Measurements from ENCODE around the gene MAD1L1. TPM values are rescaled to one million over a fixed set of nuclear protein-coding genes. Genes with fewer than 3 reads are reported as not detected.
"Not testable (repeated sequence)": the region's sequence is repeated elsewhere in the genome, so short reads cannot be mapped to it uniquely, and the experiment has no call there.

The MAD1L1 gene
- polyA plus RNA-seq, 3 donors, result 10.7 to 48.1 (median 18.4) TPM

DNA sequence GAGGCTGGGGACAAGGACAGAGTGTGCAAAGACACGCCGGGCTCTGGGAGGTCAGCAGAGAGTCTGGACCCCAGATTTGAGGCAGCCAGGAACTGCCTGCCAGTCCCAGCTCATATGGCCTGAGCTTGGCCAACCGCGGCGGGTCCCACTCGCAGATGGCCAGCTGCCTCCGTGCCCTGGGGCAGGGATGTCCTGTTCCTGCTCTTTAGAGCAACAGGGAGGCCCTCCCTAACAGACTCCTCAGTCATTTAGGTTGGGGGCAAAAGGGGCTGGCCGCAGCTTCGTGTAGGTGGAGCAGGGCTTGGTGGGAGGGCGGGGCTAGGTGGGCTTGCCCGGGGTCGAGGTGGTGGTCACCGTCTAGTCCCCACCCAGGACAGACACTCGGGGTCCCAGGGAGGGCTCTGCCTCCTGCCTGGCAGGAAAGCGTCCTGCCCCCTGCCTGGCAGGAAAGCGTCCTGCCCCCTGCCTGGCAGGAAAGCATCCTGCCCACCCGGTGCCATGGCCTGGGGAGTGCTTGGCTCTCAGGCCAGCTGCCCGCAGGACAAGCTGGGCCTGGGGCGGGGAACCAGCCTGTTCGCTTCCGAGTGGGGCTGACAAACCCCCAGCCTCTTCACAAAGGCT, 393.7 kb downstream of the MAD1L1 start:
- H3K27ac ChIP-seq (ENCODE audit: low read depth, low read length), result not testable (repeated sequence)
- WGBS, 3 donors, result 91 to 94% (median 94%) methylated on average over 19 to 21 of the region's 21 CpGs

DNA sequence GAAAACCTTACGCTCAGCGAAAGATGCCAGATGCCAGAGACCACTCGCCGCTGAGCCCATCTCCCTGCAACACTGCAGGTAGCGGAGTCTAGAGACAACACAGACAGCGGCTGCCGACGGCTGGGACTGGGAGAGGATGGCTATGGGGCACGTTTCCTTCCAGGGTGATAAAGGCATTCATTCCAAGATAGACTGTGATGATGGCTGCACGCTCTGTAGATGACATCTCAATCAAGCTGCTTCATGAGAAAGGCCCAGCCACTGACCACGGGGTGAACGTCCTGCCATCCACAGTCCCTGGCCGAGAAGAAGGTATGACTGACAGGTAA, 394.2 kb downstream of the MAD1L1 start:
- not testable (repeated sequence) for H3K27ac ChIP-seq (ENCODE audit: low read depth, low read length)
- 91 to 96% (median 94%) methylated on average over 12 to 13 of the region's 13 CpGs for WGBS, 3 donors

DNA sequence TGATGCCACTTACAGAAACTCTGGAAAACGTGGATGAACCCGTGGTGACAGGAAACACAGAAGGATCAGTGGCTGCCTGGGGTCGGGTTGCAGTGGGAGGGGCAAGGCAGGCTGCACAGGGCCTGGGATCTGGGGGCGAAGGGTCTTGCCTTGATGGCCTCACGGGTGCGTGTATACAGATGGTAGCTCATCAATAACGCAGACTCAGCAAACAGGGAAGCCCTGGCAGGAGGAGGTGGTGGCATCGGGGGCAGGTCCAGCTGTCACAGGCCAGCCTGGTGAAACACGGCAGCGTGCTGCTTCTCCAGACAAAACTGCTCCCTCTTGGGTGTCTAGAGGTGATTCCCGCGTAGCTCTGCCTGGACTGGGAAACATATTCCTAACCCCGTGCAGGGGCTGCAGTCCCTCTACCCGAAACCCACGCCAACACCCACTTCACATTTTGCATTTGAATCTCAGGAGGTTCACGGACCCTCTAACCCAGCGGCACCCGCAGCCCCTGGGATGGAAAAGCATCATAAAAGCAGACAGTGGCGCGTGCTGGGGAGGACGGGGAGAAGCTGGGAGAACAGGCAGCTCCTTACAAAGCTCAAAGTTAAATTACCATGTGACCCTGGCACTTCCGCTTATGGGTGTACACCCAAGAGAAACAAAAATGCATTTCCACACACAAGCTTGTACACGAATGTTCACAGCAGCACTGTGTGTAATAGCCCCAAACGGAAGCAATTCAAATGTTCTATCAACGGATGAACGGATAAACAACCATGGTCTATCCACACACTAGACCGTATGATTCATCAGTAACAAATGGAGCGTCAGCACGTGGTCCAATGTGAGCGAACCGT, 394.8 kb downstream of the MAD1L1 start:
- 87 to 92% (median 92%) methylated on average over 31 of the region's 31 CpGs for WGBS, 3 donors

DNA sequence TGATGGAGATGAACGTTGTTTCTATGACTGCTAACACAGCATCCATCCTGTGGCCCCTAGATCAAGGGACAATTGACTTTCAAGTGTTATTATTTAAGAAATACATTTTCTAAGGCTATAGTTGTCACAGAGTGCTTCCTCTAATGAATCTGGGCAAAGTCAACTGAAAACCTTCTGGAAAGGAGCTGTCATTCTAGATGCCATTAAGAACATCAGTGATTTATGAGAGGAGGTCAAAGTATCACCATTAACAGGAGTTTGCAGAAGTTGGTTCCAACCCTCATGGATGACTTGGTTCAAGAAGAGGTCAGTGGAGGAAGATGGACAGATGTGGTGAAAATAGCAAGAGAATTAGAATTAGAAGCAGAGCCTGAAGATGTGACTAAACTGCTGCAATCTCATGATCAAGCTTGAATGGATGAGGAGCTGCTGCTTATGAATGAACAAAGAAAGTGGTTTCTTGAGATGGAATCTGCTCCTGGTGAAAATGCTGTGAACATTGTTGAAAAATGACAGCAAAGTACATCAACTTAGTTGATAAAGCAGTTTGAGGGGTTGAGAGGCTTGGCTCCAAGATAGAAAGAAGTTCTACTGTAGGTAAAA, 400.7 kb downstream of the MAD1L1 start:
- H3K27ac ChIP-seq (ENCODE audit: low read depth, low read length), result not testable (repeated sequence)
- 74 to 92% (median 88%) methylated on average over 1 of the region's 1 CpG for WGBS, 3 donors

More for the DNA sequence above, 394.8 kb downstream of the MAD1L1 start:
- H3K27ac ChIP-seq (ENCODE audit: low read depth, low read length), result not testable (repeated sequence)

DNA sequence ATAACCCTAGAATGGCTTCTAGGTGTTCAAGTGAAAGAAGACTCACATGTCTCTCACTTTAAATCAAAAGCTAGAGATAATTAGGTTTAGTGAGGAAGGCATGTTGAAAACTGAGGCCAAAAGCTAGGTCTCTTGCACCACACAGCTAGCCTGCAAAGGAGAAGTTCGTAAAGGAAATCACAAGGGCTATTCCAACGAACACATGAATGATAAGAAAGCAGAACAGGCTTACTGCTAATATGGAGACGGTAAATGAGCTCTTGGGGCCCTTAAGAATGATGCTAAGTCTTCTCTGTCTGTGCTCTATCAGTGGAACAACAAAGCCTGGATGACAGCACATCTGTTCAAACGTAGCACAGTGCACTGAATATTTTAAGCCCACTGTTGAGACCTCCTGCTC, 401.3 kb downstream of the MAD1L1 start:
- H3K27ac ChIP-seq (ENCODE audit: low read depth, low read length), result not testable (repeated sequence)
- WGBS, 3 donors, result 74 to 93% (median 77%) methylated on average over 4 of the region's 4 CpGs

DNA sequence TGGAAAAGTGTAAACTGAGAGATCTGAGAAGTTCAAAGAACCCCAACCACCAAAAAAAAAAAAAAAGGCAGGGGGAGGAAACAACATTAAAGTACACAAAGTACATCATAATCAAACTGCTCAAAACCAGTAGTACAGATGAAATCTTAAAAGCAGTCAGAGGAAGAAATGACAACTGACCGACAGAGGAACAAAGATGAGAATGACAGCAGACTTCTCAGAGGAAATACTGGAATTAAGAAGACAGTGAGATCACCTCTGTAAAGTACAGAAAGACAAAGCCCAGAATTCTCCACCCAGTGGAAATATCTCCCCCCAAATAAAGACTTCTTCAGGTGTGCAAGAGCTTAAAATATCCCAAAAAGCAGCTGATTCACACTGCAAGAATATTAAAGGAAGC, 403.1 kb downstream of the MAD1L1 start:
- 87 to 94% (median 91%) methylated on average over 1 of the region's 1 CpG for WGBS, 3 donors
- H3K27ac ChIP-seq (ENCODE audit: low read depth, low read length), result not testable (repeated sequence)

DNA sequence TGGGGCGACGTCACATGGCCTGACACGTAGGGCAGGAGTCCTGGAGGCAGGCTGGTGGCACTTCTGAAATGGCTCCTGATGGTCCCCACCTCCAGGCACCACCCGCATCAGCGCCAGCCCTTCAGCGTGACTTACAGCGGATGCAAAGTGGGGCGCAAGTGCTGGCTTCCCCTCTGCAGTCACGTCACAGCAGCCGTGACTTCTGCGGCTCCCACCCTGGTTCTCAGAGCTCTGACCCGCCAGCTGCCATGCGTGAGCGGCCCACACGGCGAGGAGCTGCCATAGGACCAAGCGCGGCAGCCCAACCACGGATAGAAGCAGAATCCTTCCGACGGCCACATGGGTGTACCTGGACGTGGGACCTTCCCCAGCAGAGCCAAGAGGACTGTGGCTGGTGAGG, 403.6 kb downstream of the MAD1L1 start:
- WGBS, 3 donors, result 94 to 98% (median 94%) methylated on average over 22 of the region's 22 CpGs
- no peak overlapping the region for H3K27ac ChIP-seq (ENCODE audit: low read depth, low read length)

DNA sequence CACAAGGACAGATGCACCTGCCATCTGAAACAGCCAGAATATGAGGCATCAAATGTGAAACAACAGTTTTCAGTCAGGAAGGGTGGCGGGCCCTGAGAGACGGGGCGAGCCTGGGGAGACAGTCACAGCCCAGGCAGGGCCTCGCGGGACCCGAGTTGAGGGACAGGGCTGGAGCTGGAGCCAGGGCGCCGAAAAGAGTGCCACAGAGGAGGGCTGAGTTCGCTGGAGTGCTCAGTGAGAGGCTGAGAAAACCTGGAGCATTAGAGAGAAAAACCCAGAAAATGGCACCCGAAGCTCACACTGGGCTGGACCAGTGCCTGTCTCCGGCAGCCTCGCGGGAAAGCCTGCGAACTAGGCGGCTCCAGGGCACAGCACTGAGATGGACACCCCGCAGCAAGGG, 404.6 kb downstream of the MAD1L1 start:
- not testable (repeated sequence) for H3K27ac ChIP-seq (ENCODE audit: low read depth, low read length)
- WGBS, 3 donors, result 95 to 98% (median 97%) methylated on average over 11 to 16 of the region's 16 CpGs

DNA sequence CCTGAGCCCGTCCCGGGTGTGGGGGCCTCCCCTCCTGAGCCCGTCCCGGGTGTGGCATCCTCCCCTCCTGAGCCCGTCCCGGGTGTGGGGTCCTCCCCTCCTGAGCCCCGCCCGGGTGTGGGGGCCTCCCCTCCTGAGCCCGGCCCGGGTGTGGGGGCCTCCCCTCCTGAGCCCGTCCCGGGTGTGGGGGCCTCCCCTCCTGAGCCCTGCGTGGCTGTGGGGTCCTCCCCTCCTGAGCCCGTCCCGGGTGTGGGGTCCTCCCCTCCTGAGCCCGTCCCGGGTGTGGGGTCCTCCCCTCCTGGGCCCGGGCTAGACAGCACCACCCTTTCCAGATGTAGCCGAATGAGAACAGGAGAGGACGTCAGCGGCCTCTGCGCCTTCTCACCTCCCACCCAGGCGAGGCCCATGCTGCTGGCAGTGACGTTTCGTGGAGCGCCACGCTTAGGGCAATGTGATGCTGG, 405.2 kb downstream of the MAD1L1 start:
- WGBS, 3 donors, result 89 to 93% (median 92%) methylated on average over 14 to 27 of the region's 27 CpGs
- not testable (repeated sequence) for H3K27ac ChIP-seq (ENCODE audit: low read depth, low read length)

DNA sequence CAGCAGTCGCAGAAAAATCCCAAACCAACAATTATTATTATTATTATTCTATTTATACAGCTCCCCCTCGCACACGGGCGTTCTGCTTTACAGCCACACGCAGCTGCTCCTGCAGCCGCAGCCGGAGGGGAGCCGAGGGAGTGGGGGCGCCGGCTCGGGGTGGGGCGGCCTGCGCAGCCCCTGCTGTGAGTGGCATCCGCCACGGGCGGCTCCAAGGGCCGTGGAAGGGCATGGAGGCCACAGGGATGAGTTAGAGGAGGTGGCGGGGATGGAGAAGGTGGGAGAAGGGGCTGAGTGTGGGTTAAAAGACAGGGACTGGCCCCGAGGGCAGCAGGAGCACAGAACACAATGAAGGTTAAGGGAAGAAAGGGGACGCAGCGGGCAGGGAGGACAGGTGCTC, 405.8 kb downstream of the MAD1L1 start:
- H3K27ac ChIP-seq (ENCODE audit: low read depth, low read length), result not testable (repeated sequence)
- 93 to 98% (median 96%) methylated on average over 15 to 20 of the region's 21 CpGs for WGBS, 3 donors

DNA sequence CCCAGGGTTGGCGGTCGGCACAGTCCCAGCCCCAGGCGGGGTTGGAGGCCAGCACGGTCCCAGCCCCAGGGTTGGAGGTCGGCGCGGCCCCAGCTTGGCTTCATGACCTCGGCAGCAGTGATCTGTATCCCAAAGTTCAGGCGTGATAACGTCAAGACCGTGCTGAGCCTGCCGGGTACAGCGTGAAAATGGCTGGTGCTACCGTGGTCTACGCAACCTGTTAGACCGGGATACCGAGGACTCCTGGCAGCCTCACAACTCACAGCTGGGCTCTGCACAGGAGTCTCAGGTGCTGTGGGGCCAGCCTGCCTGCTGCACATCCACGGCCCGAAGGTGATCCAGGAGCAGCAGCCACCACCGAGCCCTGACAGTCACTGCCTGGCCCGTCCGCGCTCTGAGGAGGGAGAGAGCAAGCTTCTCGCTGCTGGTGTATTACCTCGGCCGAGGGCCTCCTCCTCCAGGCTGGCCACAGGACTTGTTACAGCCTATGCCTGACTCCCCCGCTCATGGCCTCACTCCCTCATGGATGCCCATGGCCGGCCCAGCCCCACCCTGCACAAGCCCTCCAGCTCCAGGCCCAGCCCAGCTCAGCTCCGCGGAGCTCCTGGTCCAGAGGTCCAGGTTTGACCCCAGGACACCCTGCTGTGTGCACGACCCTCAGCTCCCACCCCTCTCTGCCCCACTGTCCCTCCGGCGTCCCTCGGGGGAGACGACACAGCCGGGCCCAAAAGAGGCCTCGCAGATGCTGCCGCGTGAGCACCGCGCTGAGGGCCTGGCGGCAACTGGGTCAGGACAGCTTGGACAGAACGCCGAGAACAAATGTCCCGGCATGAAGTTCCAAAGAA, 406.6 kb downstream of the MAD1L1 start:
- no peak overlapping the region for H3K27ac ChIP-seq (ENCODE audit: low read depth, low read length)
- WGBS, 3 donors, result 93 to 96% (median 94%) methylated on average over 45 of the region's 45 CpGs

DNA sequence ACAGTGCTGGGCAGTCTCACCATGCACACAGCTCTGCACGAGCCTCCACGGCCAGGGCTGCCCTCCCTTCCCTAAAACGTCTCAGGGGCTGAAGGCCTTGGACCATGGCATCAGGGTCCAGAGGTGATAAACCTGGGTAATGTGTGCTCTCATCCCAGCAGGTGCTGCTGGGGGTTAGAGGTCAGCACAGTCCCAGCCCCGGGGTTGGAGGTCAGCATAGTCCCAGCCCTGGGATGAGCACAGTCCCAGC, 407.2 kb downstream of the MAD1L1 start:
- H3K27ac ChIP-seq (ENCODE audit: low read depth, low read length), result not testable (repeated sequence)
- WGBS, 3 donors, result 85 to 93% (median 89%) methylated on average over 4 of the region's 4 CpGs

DNA sequence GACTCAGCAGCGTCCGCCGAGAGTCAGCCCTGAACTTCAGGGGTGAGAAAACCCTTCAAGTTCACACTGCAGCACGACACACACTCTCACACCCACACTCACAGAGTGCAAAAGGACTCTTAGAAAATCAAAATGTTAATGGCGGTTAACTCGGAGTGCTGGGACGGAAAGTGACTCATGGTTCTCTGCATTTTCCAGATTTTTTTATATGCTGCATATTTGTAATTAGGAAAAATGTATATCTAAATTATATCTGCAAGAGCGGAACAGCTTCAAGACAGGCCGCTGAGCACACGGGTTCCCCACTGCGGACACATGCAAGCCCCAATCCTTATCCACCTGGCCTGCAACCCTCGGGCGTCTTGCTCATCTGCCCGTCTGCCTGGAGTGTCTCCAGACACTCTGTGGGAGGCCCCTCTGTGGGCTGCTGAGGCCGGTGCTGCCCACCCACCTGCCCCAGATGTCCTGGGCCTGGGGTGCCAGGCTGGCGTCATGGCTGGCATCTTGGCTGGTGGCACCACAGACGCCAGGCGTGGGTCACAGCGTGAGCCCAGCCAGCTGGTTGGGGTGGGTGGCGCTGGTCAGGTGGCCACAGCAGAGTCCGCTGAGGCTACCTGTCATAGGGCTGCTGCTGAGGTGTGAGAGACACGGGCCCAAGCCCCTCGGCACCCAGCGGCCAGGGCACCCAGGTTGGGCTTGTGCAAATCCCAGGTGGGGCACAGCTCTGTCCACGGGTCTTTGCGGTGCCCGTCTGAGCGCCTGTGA, 407.7 kb downstream of the MAD1L1 start:
- H3K27ac ChIP-seq (ENCODE audit: low read depth, low read length), result not testable (repeated sequence)
- WGBS, 3 donors, result 88 to 95% (median 89%) methylated on average over 24 to 28 of the region's 28 CpGs

DNA sequence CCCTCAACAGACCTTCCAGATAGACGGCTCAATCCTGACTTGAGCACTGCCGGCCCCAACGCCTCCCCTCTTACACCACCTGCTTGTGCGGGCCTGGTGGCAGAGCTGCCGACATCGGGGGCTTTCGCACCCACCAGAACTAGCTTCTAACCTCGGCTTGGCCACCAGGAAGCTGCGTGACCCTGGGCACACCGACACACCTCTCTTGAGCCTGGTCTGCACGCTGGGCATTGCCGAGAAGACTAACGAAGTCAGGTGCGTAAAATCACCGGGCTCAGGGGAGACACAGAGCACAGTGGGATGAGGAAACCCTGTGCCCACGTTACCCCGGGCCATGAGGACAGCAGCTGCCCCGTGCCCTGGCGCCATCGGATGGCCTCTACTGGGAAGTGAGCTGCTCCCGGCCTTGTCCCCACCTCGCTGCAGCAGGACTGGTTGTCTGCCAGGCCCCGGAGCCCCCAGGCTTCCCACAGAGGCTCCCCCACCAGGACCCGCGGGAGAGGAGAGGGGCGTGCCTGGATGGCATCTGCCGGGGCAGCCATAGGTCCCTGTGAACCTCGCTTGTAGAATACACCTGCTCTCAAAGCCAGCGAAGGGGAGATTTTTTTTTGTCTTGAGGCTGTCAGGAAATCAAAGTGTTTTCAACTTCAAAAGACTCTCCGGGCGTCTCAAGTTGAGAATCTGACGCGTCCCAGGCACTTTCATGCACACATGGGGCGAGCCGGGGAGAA, 408.4 kb downstream of the MAD1L1 start:
- H3K27ac ChIP-seq (ENCODE audit: low read depth, low read length), result not testable (repeated sequence)
- WGBS, 3 donors, result 79 to 91% (median 87%) methylated on average over 23 to 35 of the region's 35 CpGs

DNA sequence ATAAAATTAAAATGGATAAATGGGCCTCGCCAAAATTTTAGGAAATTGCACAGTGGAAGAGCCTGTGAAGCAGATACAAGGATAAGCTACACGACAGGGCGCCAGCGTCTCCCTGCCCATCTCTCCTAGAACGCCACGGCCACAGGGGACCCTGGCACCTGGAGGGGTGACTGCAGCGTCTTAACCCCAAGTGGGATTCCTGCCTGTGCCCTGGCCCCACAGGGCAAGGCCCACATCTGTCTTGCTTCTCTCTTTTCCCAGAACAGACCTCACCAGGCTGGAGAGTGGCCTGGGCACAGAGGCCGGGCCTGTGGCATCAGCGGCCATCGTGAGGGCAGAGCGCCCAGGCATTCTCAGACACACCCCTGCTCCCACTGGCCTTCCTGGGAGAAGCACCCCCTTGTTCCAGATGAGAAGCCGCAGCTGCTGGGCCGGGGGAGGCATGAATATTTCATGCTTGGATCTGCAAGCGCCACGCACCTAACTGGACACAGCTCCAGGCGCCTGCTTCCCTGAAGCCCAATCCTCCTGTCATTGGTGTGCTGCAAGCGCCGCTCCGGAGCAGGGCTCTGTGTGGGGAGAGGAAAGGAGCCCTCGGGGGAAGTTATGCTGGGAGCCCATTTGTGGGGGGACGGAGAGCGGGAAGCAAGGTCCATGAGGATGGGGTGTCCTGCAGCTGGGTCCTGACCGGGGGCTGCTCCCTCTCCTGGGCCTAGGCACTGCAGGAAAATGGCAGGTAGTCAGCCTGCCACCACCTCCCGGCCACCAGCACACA, 409.2 kb downstream of the MAD1L1 start:
- no peak overlapping the region for H3K27ac ChIP-seq (ENCODE audit: low read depth, low read length)
- WGBS, 3 donors, result 96 to 98% (median 97%) methylated on average over 24 of the region's 24 CpGs

DNA sequence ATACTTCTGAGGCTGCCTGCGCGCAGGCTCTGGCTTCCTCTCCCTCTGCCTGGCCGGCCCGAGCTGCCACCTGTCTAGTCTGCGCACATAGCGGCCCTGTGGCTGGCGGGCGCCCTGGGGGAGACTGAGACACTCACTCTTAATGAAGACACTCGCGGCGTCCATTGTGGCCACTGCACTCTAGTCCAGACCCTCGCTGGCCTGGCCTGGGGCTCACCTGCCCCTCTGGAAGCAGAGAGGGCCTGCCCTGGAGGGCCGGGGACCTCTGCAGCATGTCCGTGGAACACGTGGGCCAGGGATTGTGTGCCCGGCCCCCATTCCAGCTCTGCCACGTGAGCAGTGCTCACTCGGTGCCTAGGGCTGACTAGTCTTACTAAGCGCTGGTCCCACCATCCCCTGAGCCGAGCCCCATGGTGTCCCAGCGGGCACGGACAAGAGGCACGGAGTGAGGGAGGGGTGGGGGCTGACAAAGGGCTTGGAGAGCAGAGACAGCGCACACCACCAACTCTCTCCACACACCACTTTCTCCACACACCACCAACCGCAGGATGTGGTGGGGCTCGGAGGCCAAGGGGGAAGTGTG, 413.4 kb downstream of the MAD1L1 start:
- WGBS, 3 donors, result 57 to 83% (median 70%) methylated on average over 22 to 26 of the region's 26 CpGs
- no peak overlapping the region for H3K27ac ChIP-seq (ENCODE audit: low read depth, low read length)

Data from adipose tissue (tissue), 3 donors.